ENCODE measurements around the gene WIPF1.

WIPF1 gene

DNA sequence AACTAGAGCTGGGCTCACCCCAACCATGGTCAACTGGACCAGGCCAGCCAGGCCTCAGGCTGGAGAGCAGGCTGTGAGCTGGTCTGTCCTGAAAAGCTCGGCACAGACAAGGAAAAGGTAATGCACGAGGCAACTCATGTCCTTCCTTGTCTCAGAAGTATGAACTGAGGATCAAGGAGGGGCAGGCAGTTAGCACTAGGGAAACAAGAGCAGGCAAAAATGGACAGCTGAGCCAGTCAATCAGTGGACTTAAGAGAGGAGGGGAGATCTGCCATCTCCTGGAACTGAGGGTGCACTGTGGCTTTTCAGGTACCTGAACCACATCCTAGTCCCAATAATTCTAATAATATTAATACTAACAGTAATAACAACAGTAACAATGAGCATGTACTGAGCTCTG lies 20.6 kb upstream of the WIPF1 start:
- DNase-seq, result no peak

DNA sequence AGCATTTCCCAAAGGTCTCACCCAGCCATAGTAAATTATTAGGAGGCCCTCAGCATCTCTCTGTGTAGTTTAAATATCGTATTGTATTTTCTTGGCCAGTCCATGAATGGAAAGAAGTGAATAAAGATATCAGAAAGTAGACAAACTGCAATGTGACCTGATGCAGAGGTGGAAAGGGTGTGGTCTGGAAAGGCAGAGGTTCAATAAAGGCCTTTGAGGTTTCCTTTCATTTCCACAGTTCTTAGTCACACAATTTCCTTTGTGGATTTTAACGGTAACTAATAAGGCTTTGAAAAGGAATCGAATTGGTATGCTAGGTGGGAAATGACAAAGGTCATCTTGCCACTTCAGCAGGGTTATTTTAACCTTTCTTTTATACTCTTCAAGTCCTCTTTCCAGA lies 20.1 kb upstream of the WIPF1 start:
- no peak for DNase-seq

DNA sequence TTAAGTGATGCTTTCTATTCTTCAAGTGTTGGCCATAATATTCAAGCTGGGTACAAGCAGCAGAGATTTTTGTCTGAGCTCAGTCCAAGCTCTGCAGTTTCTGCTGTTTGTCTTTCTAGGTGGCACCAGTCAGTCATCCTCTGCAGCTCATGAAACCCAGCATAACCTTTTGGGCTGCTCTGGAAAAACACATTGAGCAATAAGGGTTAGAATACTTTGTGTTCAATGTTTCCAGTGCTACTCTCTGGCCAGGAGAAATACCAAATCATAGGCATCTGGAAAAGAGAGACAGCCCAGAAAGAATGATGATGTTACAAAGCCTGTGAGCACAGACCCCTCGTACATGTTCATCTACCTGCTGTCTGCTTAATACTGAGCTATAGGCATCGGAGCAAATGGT lies 19.5 kb upstream of the WIPF1 start:
- DNase-seq, result no peak

DNA sequence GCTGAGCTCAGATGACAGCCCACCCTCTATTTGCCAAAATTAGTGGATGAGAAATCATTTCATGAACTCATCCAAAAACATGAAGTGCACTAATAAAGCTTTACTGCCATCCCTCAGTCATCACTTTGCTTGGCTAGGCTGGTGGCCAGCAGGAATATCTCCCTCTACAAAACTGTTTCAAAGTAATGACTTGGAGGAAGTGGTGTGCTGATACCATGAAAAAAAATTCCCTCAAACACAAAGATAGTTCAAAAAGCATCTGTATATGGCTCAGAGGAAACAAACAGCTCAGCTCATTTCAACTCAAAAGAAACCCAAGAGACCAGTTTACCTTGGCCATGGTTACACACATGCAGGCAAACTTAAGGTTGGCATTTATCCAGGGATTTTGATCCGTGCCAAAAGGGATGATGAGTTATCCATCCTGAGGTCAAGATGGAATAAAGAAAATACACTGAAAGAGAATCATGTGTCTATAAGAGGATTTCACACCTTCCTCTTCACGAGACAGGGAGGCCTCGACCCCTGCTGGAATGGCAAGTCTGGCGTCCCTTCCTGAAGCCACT lies 18.4 kb upstream of the WIPF1 start:
- DNase-seq, result peak; percentile 52

DNA sequence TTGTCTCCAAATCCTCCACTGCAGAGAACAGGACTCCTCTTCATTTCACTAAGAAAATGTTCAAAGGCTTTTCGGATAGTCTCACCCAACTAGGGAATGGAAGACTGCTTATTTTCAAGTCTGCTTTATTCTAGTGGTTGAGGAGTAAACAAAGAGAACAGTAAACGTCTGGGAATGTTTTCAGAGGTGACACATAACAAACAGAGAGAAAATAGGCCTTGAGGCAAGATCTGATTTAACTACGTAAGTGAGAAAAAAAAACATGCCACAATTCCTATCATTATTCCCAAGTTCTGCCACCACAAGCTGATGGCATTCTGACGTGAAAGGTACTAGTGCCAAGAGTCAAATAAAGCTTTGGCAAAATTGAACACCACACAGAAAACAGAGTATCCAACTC lies 16.7 kb upstream of the WIPF1 start:
- DNase-seq, result no peak

DNA sequence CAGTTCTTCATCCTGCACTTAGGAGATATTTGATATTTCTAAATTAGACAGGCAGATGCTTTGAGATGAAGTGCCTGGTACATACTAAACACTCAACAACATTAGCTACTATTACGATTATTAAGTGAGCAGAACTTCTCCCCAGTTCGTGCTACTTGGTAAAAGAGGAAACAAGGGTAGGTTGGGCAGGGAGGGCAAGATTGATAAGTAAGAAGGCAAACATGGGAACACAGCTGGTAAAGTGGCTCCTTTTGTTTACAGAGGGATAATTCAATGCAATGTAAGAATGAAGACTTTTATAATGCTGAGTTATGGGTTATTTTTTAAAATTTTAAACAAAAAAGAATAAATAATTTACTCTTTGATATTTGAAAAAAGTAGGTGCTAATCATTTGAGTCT lies 15.9 kb upstream of the WIPF1 start:
- DNase-seq, result peak; percentile 67

DNA sequence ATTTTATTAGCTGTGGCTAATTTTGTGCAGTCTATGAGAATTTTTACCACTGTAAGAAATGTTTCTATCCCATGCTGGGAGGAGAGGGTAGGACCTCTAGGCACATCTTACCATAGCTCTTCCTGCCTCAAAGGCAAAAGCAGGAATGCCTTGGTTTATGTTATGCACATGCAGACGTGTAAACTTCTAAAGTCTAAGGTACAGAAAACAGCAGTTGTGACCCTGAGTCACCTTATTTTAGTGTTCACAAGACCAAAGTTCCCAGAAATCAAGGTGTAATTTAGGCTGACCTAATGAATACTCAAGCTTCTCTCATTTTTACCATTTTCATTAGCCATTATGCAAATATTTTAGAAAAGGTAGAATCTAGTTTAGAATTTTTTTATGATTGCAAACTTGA lies 15.4 kb upstream of the WIPF1 start:
- DNase-seq, result no peak

DNA sequence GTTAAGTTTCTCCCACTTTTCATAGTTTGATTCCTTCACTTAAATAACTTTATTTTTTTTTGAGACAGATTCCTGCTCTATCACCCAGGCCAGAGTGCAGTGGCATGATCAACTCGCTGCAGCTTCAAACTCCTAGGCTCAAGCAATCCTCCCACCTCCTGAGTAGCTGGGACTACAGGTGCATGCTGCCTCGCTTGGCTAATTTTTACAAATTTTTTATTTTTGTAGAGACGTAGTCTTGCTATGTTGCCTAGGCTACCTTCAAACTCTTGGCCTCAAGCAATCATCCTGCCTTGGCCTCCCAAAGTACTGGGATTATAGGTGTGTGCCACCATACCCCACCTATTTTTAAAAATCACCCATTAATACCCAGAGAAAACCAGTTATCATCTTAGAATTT lies 14.2 kb upstream of the WIPF1 start:
- no peak for DNase-seq

DNA sequence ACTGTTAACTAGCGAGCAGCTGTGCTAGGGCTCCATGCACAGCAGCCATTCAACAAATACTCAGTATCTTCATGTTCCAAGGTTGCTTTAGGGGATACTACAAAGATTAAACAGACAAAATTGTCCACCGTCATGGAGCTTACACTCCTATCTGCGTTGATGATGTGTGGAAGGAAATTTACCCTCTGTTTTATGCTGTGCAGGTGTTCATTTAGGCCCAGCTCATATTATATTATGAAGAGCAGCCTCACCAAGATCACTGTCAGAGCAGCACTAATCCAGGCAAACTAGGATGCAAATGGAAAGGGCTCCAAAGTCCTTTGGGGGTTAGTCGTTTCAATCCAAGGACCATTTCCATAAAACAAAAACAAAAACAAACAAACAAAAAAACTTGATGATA lies 13.4 kb upstream of the WIPF1 start:
- no peak for DNase-seq

DNA sequence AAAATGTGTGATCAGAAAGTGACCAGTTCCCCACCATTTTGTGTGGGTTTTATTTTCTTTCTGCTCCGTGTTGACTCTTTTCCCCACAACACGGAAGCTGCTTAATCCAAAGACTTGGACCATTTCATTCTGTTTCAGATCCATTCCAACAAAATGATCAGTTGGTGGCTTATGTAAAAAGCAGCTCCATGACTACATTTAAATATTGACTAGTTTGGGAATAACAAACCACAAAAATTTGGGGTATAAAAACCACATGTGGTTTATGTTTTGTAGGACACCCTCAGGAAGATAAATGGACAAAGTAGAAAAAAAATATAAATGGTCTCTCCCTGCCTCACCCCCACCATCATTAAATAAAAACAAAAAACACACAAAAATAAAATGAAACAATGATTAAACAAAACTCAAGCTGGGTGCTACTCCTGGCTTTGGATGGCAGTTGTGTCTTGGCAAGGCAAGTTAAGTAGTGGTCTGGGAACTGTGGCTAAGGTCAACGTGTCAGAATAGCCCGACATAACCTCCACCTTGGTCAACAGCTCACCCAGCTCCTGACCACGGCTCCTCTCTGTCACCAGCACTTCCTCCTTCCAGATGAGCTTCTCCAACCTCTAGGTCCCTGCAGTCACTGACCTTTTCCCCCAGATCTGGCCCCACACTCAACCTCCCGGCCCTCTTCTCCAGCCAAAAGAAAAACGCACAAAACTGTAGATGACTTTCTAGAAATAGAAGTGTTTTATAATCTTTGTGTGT lies 12.8 kb upstream of the WIPF1 start:
- peak; percentile 53 for DNase-seq

DNA sequence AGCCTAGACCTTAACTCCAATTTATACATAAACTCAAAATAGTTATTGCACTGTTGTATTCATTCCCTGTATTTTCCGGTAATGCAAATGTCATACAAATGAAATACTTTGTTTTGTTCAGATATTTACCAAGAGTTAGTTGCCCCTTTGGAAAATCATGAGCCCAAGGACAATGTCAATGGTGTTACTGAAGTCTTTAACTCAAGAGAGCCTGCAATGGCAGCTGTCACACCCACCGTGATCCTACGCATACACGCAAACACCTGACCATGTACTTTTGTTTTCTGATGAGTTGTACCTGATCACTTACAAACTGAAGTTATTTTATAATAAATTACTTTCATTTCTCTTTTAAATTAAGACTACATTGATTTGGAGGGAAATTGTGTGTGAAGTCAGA lies 11.7 kb upstream of the WIPF1 start:
- DNase-seq, result no peak

DNA sequence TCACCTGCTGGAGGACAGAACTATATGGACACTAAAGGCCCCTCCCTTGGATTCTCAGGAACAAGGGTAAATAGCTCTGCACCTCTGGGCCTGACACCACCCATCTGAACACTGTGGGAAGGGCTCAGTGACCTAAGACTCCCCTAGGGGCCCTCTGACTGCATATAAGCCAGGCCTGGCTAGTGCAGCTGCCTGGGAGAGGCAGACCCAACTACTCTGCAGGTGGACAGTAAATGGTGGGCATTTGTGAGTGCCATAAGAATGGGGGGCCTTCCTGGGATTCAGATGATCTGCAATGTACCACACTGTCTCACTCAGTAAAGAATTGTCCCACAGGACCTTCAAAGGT lies 11.2 kb upstream of the WIPF1 start:
- DNase-seq, result no peak

DNA sequence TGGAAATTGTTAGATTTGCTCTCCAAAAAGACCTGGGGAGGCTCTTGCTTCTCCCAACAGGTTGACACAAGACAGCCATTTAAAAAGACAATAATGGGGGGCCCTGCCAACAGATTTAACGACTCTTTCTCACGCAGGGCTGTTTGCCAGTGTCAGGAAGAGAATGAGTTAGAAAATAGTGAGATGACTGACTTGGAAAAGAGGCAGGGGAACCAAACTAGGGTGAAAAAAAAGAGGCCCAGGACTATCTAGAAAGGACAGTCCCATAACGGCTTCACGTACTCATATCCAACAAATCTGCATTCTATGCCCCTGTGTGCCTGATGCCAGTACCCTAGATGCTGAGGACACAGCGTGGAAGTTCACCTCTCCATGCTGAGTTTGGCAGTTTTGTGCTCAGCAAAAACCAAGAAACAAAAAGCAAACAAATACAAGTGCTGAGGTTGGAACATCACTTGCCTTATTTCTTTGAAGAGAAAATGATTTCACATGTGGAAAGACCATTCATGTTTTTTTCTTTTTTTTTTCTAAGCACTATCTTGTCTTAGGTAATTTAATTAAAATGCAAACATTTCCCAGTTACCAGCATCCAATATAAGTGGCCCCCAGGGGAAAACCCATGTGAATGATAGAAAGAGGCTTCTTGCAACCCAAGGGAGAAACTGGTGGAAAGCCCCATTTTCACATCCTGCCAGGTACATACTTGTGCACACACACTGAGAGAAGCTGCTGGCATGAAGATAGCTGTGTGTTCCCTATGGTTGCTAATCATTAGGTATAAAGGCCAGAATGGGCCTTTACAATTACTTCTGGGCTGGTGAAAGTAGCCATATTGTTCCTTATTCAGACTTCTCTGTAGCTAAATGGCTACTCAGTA lies 10.6 kb upstream of the WIPF1 start:
- no peak for DNase-seq

DNA sequence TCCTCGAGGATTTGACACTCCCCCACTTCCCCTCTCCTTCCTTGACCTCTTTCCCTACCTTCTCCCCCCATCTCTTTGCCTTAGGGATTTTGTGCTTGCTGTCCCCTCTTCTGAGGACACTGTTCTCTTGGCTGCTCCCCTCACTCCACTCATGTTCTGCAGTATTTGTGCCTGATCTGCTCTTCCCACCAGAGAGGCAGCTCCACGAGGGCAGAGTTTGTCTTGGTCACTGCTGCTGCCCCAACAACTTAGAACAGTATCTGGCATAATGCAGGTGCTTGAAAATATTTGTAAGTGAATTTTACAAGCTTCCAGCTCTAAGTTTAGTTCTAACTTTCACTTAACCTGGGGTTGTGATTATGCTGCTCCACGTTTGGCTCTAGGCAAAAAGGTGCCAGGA lies 10.0 kb upstream of the WIPF1 start:
- DNase-seq, result no peak

DNA sequence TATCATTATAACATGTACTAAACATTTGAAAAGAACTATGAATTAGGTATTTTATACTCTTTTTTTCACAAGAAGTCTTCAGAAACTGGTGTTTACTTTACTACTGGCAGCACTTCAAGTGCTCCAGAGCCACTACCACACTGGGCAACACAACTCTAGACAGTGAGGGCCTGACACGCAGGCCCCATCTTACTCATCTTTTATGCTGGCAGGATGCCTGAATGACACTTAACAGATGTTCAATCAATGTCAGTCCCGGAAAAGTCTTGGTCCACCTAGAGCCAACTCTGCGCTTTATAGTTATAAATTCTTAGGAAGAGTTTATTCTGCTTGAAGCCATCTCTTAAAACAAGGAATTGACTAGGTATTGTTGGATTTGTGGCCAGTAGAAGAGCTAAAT lies 8.7 kb upstream of the WIPF1 start:
- no peak for DNase-seq

DNA sequence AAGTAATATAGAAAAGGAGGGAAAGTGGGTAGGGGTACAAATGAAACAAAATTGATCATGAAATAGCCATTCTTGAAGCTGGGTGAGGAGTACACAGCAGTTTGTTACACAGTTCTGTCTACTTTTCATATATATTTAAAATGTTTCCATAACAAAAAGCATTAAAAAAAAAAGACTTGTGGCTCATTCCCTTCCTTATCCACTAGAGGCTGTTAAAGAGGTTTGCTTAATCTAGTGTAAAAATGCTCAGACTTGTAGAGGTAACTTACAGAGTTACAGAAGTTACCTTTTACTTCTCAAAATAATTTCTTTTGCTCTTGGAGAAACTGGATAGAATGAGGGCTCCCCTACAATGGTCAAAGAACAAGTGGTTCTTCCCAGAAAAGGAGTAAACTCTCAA lies 8.1 kb upstream of the WIPF1 start:
- DNase-seq, result peak; percentile 70

DNA sequence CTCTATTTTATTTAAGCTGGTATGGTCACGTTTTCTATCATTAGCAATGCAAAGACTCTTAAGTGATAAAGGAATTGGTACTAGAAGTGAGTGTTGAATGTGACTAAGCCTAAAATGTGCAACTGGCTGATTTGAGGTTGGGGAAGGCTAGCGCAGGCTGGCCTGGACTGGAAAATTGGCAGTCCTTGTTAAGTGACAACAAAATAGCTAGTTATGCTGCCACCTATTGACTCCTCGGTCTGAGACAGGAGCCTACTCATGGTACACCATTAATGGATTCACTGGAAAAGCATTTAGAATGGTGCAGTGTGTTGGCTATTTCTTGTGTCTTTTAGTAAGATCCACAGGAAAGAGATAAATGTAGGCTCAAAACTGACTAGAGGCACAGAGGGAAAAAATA lies 5.7 kb upstream of the WIPF1 start:
- peak; percentile 90 for DNase-seq

DNA sequence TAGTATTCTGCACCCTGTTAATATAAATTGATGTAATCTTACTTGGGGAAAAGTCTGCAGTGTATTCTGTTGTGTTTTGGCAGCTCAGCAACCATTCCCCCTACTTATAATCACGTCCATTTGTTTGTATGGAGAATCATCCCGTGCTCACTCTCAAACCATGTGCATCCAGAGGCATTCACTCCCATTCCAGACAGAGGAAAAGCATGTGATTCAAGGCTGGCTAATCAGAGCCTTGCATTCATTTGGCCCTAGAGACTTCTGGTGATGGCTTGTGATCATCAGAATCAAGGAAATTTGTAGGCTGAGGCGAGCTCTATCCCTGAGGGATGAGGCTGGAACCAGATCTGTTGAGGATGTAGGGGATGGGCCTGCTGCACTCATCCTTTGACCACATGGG lies 5.1 kb upstream of the WIPF1 start:
- DNase-seq, result no peak

DNA sequence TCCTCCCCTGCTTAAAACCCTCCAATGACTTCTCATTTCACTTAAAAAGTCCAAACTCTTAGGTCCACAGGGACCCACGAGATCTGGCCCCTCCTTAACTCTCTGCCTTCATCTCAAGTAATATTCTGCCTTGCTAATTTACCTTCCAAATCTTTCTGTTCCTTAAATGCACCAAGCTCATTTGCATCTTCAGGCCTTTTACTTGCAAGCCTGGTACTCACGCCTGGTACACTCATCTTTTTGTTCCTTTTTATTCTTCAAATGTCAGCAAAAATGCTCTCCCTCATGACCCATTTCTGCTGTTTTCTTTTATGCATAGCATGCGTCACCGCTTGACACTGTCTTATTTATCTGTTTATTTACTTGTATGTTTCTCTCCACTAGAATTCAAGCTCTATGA lies 2.7 kb upstream of the WIPF1 start:
- DNase-seq, result no peak

DNA sequence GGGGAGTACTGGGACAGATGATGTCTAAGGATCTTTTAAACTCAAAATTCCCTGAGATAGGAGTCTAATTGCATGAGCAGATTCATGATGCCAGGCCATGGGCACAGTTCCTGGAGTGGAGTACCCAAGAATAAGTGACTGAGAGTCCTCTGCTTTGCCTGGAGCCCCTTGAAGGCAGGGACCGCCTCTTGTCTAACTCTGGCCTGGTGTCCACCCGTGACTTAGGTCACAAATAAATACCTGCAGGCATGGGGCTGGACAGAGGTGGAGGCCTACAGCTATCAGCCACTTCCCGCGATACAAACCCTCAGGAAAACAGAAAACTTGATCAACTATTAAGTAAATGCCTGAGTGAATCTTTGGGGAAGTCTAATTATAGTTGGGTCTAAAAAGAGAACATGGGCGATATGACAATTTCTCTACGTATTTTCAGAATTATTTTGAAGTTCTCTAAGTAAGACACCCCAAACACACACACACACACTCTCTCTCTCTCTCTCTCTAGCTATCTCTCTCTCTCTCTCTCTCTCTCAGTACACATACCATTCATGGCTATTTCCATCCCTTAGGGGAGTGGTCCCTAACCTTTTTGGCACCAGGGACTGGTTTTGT lies 1.8 kb upstream of the WIPF1 start:
- DNase-seq, result no peak

DNA sequence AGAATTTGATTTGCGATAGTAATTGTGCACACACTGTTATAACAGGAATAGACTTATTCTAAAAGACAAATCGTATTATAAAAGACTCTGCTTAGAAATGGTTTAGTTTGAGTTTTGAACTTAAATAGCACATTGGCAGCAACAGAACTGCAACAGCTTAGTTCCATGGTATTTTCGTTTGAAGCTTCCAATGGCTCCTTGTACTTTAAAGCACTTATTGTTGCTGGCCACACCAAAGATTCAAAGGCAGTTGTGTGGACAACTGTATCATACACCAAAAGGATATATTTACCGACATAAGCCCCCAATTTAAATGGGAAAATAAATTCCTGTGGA lies 627 bp downstream of the WIPF1 start:
- peak; percentile 54 for DNase-seq

DNA sequence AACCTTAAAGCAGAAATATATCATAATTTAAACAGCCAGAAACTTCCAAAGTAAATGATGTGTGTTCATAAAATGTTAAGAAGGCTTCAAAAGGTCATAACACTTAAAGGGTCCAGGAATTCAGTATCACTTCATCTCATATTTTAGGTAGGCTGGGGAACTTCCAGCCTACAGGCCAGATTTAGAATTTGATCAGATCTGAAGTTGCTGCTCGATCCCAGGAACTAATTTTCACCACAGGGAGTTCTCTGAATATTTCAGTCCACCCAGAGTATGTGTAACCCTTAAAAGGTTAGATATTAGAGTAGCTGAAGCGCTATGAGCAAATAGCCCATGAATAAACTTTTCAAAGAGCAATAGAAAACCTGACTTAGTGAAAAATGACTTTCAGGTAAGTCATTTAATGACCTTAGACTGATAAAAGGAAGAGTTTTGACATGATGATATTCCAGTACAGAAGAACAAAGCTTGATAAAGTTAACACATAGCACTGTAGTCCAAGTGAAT lies 1.7 kb downstream of the WIPF1 start:
- peak; percentile 53 for DNase-seq

DNA sequence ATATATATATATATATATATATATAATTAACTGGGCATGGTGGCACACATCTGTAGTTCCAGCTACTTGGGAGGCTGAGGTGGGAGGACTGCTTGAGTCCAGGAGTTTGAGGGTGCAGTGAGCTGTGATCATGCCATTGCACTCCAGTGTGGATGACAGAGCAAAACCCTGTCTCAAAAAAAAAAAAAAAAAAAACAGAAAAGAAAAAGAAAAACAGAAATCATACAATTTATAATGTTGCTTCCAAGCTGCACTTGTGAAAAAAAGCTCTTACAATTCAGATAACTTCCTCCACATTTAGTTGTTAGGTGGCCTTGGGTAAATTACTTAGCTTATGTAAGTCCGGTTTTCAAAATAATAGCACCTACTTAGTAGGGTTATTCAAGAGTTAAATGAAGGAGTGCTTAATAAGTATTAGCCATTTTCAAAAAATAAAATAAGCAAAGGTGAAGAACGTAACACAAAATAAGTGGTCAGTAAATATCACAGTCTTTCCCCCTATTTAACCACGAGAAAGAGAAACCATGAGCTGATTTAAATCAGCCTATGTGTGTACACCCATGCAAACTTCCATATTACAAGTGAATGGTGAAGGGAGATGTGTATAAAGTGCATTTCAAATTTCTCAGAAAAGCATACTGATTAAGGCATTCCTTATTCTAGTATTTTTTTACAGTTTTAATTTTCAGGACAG lies 2.3 kb downstream of the WIPF1 start:
- DNase-seq, result peak; percentile 65

All from hematopoietic multipotent progenitor cell treated with erythropoietin and hydrocortisone succinate and interleukin-3 and kit ligand, for 4 days (in vitro differentiated cells).